Large intestine (tissue), 3 donors: ENCODE data around the gene CAMK1G. TPM values are rescaled to one million over a fixed set of nuclear protein-coding genes. Genes with fewer than 3 reads are reported as not detected.

Experiments used
- DNase-seq, 2 donors: peaks; one replicate each; pipeline versions ENCODE4 v3.0.0 to v3.0.0-alpha.2; 2013
- H3K27ac ChIP-seq: one replicate; pipeline ENCODE4 v1.5.1; 2013; ENCODE audit warnings: low read length
- H3K27me3 ChIP-seq: 2 replicates; pipeline ENCODE4 v1.6.1; 2013; ENCODE audit warnings: low read length; ENCODE audit not compliant: control insufficient read depth, insufficient read depth
- H3K36me3 ChIP-seq: 2 replicates; pipeline ENCODE4 v1.6.1; 2013; ENCODE audit warnings: low read length; ENCODE audit not compliant: control insufficient read depth, insufficient read depth
- H3K4me1 ChIP-seq: one replicate; pipeline ENCODE4 v1.6.1; 2013; ENCODE audit warnings: low read length; ENCODE audit not compliant: control insufficient read depth, insufficient read depth
- H3K4me3 ChIP-seq: one replicate; pipeline ENCODE4 v1.5.1; 2013; ENCODE audit warnings: low read length
- H3K9me3 ChIP-seq: one replicate; pipeline ENCODE4 v1.6.1; 2013; ENCODE audit warnings: mild to moderate bottlenecking, low read depth, low read length, moderate library complexity; ENCODE audit not compliant: control insufficient read depth
- WGBS: methylation state at CpG from one replicate; pipeline ENCODE4 v1.1.5; 2013; ENCODE audit warnings: low lambda C conversion rate; ENCODE audit not compliant: insufficient coverage; 5-methylcytosine and 5-hydroxymethylcytosine counted together
- polyA plus RNA-seq: library from polyadenylated mRNA; unstranded; fragments of 120-200 nt; gene quantifications from one replicate; pipeline ENCODE4 v1.2.1, GENCODE V29; 2013

The CAMK1G gene
- polyA plus RNA-seq, 1 donor = 0.63 TPM

DNA sequence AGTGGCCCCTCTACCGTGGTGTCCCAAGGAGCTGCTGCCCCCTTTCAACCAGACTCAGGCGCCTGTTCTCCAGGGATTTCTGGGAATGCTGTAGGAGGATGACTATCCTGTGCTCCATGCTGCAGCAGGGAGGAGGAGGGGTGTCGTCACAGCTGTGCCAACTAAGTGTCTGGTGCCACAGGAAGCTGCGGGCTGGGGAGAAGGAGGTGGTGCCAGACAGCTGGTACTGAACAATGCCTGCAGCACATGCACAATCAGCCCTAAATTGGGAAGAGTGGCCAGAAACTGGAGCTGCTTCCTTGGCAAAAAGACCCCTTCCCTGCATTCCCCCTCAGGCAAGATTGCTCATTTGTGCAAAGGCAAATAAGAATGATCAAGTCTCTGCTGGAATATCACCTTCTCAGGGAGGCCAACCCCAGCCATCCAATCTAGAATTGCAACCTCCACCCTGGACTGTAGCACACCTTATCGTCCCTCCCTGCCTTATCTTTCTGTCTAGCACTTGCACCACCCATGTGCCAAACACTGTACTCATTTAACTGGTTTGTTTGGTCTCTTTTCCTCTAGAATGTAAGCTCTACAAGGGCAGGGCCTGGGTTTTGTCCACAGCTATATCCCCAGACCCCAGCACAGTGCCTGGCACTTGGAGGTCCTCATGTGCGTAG, 35.4 kb downstream of the CAMK1G start:
- Histone ChIP-seq H3K36me3 (peaks cover 93% of the 10 kb centered on the region), H3K9me3 (no peaks in the 10 kb centered on the region), H3K27ac (no peak overlapping the region), H3K4me3 (no peak overlapping the region), H3K4me1 (peaks cover 40% of the 10 kb centered on the region), H3K27me3 (no peaks in the 10 kb centered on the region)
- DNase-seq = peak in 1 of 2 donors; percentile 24
- WGBS = no CpG with 5 or more reads among the region's 6 CpGs

DNA sequence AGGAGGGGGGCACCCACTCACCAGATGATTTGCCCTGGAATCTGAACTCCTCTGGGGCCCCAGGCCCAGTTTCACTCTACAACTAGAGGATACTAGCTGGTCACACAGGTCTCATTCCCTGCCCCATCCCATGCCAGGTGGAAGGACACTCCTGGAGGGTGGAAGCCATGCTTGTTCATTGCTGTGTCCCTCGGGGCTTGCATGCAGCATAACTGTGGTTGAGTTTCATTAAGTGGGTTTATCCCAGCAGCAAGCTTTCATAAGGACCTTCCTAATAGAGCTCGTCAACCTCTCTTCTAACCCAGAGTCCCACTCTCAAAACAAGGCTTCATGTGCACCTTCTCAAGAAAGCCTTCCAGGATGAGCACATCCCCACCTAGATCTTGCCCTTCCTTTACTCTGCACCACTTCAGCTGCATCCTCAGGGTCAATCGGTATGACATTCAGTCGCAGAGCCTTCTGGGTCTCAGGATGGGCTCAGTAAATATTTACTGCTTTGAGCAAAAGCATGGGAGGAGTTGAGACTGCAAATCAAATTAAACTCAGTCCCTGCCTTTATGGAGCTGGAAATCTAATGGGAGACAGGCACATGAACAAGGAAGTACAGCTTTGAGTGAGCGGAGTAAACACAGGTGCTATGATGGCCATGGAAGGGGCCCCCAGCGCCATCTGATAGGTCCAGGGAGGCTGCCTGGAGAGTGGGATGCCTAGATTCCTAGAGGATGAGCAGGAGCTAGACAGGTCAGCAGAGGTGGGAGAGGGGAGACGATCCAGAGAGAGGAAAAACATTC, 36.4 kb downstream of the CAMK1G start:
- H3K9me3 ChIP-seq = no peaks in the 10 kb centered on the region
- peak in 1 of 2 donors; percentile 15 for DNase-seq
- H3K27me3 ChIP-seq = no peaks in the 10 kb centered on the region
- H3K27ac ChIP-seq = no peak overlapping the region
- H3K36me3 ChIP-seq = peaks cover 92% of the 10 kb centered on the region
- peaks cover 40% of the 10 kb centered on the region for H3K4me1 ChIP-seq
- no peak overlapping the region for H3K4me3 ChIP-seq
- WGBS = no CpG with 5 or more reads among the region's 7 CpGs

DNA sequence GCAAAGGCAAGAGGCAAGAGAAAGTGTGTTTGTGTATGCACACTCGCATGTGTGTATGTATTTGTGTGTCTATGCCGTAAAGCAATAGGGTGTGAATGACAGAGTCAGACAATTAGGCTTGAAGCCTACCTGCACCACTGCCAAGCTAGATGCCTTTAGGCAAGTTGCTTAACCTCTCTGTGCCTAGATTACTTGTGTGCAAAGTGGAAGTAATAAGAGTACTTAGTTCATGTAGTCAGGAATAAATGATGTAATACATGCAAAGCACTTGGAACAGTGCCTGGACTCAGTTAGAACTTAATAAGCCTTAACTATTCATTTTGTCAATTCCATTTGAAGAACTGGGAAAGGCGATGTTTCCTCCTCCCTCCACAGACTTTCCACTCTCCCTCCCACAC, 37.0 kb downstream of the CAMK1G start:
- H3K9me3 ChIP-seq = no peaks in the 10 kb centered on the region
- H3K36me3 ChIP-seq = peaks cover 92% of the 10 kb centered on the region
- 83% methylated on average over 1 of the region's 3 CpGs for WGBS
- peaks cover 42% of the 10 kb centered on the region for H3K4me1 ChIP-seq
- DNase-seq = no peak
- H3K4me3 ChIP-seq = no peak overlapping the region
- peak overlapping the region; percentile 50 for H3K27ac ChIP-seq
- no peaks in the 10 kb centered on the region for H3K27me3 ChIP-seq

DNA sequence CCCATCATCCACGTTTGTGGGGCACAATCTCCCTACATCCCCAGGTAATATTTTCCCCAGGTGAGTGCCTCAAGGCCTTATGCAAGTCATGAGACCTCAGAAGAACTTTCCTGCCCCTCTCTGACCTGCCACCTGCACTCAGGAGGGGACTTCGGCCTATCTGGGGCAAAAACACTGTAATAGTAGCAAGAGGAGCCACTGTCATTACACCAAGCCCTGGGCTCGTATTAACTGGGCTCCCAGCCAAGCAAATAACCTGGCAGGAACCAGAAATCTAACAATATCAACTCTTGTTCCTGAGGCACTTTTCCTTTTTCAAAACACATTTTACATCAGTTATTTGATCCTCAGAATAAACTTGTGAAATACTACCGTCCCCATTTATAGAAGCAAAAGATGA, 37.8 kb downstream of the CAMK1G start:
- H3K36me3 ChIP-seq = peaks cover 92% of the 10 kb centered on the region
- H3K27ac ChIP-seq = peak overlapping the region; percentile 50
- DNase-seq = peak; percentile 74 to 87
- no peaks in the 10 kb centered on the region for H3K27me3 ChIP-seq
- H3K4me1 ChIP-seq = peaks cover 48% of the 10 kb centered on the region
- no peak overlapping the region for H3K4me3 ChIP-seq
- no peaks in the 10 kb centered on the region for H3K9me3 ChIP-seq
- WGBS = no CpG with 5 or more reads among the region's 4 CpGs

DNA sequence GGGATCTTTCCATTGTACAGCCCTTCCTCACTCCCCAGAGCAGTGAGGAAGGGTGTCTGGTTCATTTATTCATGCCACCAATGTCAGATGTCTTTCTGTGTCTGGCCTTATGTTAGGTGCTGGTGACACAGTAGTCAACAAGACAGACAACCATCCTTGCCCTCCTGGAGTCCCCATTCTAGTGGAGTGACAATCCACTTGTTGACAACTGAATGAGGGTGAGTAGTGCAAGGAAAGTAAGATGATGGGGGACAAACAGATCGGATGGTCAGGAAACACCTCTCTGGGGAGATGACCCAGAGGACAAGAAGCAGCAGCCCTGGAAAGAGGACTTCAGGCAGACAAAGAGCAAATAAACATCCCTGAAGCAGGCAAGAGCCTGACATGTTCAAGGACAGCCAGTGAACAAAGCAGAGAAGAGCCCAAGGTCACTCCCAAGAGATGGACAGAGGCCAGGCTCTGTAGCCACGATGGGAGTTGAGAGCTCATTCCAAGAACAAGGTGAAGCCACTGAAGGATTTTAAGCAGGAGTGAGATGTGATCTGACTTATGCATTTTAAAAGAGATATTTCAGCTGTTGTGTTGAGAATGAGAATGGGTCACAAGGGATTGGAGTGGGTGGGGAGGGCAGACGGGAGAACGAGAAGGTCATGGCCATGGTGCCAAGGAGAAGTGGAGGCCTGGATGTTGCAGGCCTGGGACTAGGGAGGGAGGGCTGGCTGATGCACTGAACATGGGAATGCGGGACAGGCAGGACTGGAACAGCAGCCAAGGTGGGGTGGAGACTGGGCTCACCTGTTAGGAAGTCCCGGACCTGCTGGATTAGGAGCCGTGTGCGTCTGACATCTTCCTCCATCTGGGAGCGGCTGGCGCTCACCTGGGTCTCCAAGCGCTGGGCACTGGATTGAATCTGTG, 38.5 kb downstream of the CAMK1G start:
- Histone ChIP-seq H3K4me1 (peaks cover 48% of the 10 kb centered on the region), H3K9me3 (no peaks in the 10 kb centered on the region), H3K4me3 (no peak overlapping the region), H3K27ac (peak overlapping the region; percentile 50), H3K36me3 (peaks cover 92% of the 10 kb centered on the region), H3K27me3 (no peaks in the 10 kb centered on the region)
- 60% methylated on average over 1 of the region's 11 CpGs for WGBS
- no peak for DNase-seq

DNA sequence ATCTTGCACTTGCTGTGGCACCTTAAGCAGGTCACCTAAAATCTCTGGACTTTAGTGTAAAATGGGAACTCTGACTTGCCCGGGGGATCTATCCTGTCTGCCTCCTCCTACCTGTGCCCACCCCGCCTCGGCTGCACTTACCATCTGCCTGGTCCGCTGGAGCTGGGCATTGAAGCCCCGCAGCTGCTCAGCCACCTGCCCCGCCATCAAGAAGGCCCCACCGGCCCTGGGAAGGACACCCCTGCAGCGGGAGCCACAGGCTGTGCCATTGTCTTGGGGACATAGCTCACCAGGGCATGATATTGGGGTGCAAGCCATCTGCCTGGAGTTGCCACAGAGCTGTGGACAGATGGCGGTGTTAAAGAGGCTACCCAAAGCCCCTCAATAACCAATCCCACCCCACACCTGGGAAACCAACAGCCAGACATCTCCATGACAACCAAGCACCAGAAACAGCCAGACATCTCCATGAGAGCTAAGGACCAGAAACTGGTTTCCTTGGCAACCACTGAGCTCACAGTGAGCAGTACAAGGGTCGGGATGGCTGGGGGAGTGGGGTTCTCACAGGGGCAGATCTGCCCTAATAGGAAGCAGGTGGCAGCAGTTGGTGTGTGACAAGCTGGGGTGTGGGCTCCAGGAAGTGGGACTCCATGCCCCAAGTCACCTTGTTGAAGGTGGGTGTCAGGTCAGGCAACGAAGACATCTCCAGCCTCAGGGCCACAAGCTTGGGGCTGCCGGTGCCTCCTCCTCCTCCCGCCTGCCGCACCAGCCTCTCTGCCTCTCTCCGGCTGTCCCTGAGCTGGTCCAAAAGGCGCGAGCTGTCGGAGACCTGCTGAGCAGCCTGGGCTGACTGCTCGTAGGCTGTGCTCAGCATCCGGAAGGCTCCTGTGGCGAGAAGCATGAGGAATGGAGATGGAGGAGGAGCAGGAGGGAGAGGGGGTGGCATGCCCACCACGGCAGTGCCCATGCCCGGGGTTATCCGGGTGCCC, 39.6 kb downstream of the CAMK1G start:
- H3K4me3 ChIP-seq = no peak overlapping the region
- no peak for DNase-seq
- H3K9me3 ChIP-seq = no peaks in the 10 kb centered on the region
- no peak overlapping the region for H3K27ac ChIP-seq
- H3K27me3 ChIP-seq = no peaks in the 10 kb centered on the region
- peaks cover 92% of the 10 kb centered on the region for H3K36me3 ChIP-seq
- no CpG with 5 or more reads among the region's 24 CpGs for WGBS
- H3K4me1 ChIP-seq = peaks cover 48% of the 10 kb centered on the region

DNA sequence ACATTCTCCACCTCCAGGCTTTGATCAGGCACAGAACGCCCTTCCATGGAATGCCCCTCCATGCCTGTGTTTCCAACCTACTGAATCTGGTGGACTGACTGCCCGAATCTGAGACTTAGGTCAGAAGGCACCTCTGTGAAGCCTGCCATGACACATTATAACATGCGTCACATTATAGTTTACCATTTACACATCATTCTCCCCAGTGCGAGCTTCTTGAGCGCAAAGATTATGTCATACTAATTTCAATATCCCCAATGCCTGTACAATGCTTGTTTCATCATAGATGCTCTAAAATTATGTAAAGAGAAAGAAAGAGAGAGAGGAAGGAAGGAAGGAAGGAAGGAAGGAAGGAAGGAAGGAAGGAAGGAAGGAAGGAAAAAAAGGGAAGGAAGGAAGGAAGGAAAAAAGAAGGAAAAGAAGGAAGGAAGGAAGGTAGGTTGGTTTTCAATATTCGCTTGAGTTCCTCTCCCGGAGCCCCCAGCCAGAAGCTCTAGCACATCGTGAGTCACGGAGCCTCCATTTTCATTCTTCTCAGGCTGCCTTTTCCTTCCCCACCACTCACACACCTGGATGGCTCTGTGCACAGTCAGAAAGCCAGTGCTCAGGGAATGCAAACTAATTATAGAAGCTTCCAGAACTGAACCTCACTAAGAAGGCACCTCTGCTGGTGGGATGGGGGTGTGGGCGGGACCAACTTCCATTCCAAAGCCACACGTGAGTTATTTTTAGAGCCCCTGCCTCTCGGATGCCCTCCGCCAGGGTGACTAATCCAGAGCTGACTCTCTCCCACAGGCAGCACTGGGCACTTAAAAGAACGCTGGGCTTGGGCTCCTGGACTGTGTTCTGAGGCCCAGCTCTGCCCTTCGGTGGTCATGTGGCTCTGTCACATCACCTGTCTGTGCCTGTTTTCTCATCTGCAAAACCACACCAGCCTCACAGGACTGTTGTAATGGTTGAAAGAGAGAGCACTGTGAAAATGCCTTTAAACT, 41.3 kb downstream of the CAMK1G start:
- H3K9me3 ChIP-seq = no peaks in the 10 kb centered on the region
- 93% methylated on average over 3 of the region's 15 CpGs for whole genome bisulfite sequencing
- peaks cover 85% of the 10 kb centered on the region for H3K36me3 ChIP-seq
- H3K4me1 ChIP-seq = peaks cover 39% of the 10 kb centered on the region
- DNase-seq = peak in 1 of 2 donors; percentile 48
- H3K4me3 ChIP-seq = no peak overlapping the region
- no peaks in the 10 kb centered on the region for H3K27me3 ChIP-seq
- H3K27ac ChIP-seq = peak overlapping the region; percentile 30

DNA sequence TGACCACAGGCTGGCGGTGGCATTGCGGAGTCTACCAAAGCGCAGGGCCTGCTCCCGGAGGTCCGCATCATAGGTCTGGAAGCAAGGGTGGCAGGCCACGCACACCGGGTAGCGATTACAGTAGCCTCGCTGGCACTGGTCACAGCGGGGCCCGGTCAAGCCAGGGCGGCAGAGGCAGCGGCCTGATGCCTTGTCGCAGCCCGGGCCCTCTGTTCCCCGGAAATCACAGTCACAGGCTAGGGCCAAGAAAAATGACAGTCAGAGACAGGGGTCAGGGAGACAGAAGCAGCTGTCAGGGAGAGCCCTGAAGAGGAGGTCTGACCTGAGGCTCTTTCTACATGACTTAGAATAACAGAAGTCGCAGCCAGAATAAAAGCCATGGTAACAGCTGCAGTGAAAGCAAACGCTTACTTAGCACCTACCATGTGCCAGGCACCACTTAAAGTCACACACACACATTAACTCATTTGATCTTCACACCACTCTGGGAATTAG, 42.3 kb downstream of the CAMK1G start:
- peaks cover 85% of the 10 kb centered on the region for H3K36me3 ChIP-seq
- no CpG with 5 or more reads among the region's 18 CpGs for WGBS
- DNase-seq = no peak

More for the DNA sequence above, 42.3 kb downstream of the CAMK1G start:
- H3K4me1 ChIP-seq = peaks cover 30% of the 10 kb centered on the region
- no peaks in the 10 kb centered on the region for H3K9me3 ChIP-seq
- H3K27ac ChIP-seq = peak overlapping the region; percentile 30
- no peak overlapping the region for H3K4me3 ChIP-seq
- no peaks in the 10 kb centered on the region for H3K27me3 ChIP-seq
